Activated CD8-positive, alpha-beta memory T cell treated with anti-CD3 and anti-CD28 coated beads, Interleukin-2, amount 50 U/mL, for 4 hours (primary cell): ENCODE data around the gene NMU.
"Not testable (repeated sequence)": the region's sequence is repeated elsewhere in the genome, so short reads cannot be mapped to it uniquely, and the experiment has no call there.

Experiments
- DNase-seq: peaks from one replicate; pipeline ENCODE4 v3.0.0-alpha.2; 2020

NMU gene

GRCh38 chr4:55618546-55619143 is 17.5 kb downstream of the NMU start:
- no peak for DNase-seq

DNA sequence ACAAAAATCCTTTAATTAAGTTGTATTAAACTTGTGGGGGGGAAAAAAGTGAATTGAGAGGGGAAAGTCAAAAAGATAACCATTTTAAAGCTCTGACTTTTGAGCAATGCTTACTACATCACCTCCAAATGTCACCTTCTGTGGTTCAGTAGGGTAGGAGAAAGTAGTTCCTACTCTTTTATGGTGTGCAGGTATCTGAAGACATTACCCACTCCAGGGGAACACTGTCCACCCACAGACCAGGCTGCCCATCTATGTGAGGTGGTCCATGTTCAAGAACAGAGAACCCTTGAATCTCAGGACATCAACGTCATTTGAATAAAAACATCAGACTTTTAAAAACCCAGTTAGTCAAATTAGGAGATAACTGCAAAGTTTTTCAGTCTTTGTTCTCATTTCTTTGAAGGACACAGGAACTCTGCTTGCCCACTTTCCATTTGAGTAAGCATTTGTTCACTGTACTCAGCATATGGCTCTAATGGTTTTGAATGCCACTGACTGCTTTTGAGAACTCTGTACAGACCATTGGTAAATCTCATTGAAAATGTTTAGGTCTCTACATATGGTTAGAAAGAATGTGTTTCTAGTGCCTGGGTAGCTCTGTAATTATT is 18.4 kb downstream of the NMU start:
- DNase-seq = no peak

- no peak for DNase-seq
These were observed 21.1 kb downstream of the NMU start for GRCh38 chr4:55615008-55615407.

DNA sequence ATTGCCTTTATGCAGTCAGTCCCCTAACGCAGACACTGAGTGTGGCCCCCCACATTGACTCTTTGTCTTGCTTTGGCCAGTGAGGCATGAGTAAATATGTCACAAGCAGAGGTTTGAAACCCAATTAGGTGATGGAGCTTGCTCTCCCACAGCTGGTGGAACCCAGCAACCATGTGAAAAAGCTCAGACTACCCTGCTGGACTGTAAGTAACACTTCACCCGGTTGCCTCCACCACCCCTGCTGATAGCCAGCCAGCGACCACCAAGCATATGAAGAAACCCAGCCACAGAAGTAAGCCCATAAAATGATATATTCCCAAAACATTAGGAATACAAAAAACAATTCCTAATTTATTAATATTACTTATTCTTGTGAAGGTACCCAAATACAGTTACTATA is 22.5 kb downstream of the NMU start:
- no peak for DNase-seq

- DNase-seq = no peak
These were observed 23.8 kb downstream of the NMU start for GRCh38 chr4:55612341-55612740.

DNA sequence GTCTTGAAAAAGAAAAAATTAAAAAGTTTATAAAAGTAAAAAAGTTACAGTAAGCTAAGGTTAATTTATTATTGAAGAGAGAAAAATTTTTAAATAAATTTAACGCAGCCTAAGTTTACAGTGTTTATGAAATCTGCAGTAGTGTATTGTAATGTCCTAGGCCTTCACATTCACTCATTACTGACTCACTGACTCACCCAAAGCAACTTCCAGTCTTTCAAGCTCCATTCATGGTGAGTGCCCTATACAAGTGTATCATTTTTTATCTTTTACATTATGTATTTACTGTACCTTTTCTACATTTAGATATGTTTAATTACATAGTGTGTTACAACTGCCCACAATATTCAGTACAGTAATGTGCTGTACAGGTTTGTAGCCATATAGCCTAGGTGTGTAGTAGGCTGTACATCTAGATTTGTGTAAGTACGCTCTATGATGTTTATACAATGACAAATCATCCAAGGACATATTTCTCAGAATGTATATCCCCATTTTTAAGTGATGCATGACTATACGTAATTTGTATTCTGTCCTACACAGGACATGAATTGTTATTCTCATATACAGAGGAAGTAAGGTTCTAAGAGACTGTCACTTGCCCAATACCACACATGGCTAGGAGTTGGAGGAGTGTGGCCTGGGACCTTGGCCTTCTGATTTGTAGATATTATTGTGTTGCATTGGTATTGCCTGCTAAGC is 24.6 kb downstream of the NMU start:
- no peak for DNase-seq

- DNase-seq = no peak
These were observed 25.7 kb downstream of the NMU start for GRCh38 chr4:55610381-55610780.

- no peak for DNase-seq
These were observed 26.7 kb downstream of the NMU start for GRCh38 chr4:55609393-55609866.

DNA sequence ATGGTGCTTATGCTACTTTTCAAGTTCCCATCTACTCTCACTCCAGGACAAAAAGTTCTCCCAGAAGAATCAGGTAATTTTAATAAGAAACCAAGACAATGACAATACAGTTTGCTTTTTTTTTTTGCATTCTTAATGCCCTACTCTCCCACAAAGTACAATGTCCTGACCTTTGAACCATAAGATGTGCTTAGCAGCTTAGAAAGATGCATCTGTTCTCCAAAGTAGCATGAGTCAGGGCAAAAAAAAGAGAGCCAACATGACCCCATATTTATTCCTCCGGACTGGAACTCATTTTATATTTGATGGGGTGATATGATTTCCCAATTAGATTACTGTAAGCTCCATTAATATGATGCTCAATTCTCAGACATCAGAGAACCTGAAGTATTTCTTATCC is 27.5 kb downstream of the NMU start:
- no peak for DNase-seq

- no peak for DNase-seq
These were observed 31.1 kb downstream of the NMU start for GRCh38 chr4:55604996-55605395.

GRCh38 chr4:55600640-55601039 is 35.5 kb downstream of the NMU start:
- DNase-seq = no peak

DNA sequence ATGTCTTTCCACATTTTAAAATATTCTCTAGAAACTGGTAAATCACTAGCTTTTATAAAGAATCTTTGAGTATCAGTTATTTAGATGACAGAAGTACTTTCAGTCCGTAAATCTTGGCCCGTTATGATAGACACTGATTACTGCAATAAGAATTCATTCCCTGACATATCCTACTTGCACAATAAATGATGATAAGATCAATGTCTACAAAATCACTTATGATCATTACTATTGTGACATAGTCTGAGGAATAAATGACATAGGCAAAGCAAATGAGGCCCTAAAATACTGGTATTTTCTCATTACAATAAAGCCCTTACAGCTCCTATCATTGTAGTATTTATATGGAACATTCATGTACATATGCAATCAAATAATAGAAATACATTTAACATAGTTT is 37.5 kb downstream of the NMU start:
- DNase-seq = no peak

- DNase-seq = no peak
These were observed 44.1 kb downstream of the NMU start, which contains the start of gene PDCL2 for GRCh38 chr4:55592014-55592413. TSS of gene PDCL2 (minus strand) at chr4:55592245. CDS start at chr4:55592109, 136 bp downstream.

DNA sequence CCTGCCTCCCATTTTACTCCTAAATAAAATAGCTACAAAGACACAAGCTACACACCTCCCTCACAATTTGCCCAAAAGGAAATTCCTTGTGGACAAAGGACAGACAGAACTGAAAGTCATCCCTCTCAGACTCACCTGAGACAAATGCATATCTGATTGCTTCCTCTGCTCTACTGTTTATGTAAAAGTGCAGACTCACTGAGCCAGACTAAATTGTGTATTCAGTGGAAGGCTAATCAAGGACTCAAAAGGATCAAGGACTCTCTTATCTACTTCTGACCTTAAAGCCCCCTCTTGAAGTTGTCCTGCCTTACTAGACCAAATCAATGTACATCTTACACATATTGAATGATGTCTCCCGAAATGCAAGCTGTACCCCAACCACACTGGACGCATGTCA is 47.9 kb downstream of the NMU start:
- no peak for DNase-seq

DNA sequence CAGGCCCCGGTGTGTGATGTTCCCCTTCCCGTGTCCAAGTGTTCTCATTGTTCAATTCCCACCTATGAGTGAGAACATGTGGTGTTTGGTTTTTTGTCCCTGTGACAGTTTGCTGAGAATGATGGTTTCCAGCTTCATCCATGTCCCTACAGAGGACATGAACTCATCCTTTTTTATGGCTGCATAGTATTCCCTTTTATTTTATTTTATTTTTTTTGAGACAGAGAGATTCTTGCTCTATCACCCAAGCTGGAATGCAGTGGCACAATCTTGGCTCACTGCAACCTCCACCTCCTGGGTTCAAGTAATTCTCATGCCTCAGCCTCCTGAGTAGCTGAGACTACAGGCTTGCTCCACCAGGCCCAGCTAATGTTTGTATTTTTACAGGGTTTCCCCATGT is 53.3 kb downstream of the NMU start:
- DNase-seq = not testable (repeated sequence)

DNA sequence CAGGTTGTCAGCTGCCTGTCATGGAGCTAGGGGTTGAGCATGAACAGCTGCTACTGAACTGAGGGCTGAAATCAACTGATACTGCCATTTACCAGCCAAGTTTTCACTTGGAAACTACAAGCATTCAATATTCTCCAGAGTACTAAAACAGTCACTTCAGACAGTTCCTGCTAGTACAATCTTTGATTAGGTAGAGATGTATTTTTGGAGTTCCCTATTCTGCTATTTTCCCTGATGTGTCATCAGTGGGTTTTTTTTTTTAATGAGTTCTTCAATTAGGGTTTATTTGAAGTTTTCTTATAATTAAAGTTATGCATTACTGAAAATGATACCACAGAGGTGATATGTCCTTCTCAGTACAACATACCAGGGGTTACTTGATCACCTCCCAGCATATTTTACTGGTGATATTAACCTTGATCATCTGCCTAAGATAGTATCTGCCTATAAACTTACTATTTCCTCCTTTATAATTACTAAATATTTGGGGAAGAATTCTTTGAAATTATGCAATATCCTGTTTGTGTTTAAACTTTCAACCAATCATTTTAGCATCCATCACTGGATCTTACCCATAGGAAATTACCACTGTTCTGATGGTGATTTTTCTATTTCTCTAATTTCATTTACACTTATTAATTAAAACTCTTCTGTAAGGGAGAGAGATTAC is 57.6 kb downstream of the NMU start:
- no peak for DNase-seq

GRCh38 chr4:55575513-55575912 is 60.6 kb downstream of the NMU start:
- no peak for DNase-seq

DNA sequence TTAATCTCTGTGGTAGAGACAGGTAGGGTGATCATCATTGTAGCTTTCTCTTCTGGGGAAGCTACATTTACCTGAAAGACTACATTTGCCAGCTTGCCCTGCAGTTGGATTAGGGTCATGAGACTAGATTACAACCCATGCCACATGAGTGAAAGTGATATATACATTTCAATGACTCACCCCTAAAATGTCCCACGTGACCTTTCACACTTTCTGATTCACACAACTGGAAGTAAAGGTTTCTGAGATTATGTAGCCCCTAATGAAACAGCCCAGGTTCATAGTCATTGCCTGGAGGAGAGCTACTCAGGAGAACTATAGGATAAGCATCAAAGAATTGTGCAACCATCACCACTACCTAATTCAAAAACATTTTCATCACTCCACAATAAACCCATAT is 61.8 kb downstream of the NMU start:
- no peak for DNase-seq

GRCh38 chr4:55571806-55572205 is 64.3 kb downstream of the NMU start:
- DNase-seq = no peak

DNA sequence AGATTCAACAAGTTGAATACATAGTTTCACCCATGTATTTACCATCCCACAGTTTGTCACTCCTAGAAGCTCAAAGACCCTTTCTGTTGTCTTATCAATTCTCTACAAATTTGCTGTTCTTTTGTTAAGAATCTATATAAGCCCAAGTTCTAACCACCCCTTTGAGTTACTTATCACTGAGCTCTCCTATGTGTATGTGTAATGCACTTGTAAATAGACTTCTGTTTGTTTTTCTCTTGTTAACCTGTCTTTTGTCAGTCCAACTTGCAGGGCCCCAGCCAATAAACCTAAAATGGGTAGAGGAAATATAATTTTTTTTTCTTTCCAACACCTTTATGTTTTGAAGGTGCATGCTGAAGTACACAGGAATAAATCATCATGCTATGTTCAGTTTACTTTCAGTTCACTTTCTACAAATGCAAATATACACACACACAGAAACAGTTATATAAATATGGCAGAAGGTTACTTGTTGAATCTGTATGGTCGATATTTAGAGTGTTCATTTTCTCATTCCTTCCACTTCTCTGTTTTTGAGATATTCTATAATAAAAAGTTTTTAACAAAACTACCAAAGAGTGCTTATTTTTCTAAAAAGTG is 67.1 kb downstream of the NMU start:
- no peak for DNase-seq

GRCh38 chr4:55561889-55562288 is 74.2 kb downstream of the NMU start:
- DNase-seq = no peak

- DNase-seq = no peak
These were observed 76.0 kb downstream of the NMU start for GRCh38 chr4:55560096-55560495.

DNA sequence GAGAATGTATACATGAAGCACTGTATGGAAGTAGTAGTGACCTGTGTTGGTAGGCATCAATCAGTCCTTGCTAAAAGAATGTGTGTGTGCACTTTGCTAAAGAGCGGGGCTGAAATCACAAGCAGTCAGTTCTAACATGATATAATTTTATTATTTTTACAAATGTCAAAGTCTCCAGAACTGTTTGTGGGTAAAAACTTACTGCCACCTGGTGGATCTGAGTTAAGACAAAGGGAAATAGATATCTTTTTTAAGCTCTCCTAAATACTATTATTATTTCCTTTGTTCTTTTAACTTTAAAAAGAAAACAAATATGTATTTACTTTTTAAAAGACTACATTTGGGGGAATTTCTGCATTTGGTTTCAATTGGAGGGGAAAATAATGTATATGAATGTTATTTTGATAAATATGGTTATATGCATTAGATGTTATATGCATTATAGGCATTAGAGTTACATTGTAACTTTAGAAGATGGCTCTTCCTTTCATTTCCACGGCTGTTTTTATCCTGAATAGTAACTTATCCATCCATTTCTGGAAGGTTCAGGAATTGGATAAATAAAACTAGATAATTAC is 81.6 kb downstream of the NMU start:
- DNase-seq = no peak
